GM19452 (cell line): ENCODE results near the gene ST6GAL2.

ENCODE experiments used
- ATAC-seq: cut with Tn5 transposase; IDR thresholded peaks from one replicate; pipeline ENCODE4 v1.9.1; 2021; ENCODE audit not compliant: unreplicated experiment

Gene ST6GAL2

GRCh38 chr2:106885971-106886915 is at the start of gene ST6GAL2:
Gene ST6GAL2, minus strand, starts transcription at chr2:106886167. Its CDS starts 42,190 bp downstream, at chr2:106843977.
- no peak for ATAC-seq

DNA sequence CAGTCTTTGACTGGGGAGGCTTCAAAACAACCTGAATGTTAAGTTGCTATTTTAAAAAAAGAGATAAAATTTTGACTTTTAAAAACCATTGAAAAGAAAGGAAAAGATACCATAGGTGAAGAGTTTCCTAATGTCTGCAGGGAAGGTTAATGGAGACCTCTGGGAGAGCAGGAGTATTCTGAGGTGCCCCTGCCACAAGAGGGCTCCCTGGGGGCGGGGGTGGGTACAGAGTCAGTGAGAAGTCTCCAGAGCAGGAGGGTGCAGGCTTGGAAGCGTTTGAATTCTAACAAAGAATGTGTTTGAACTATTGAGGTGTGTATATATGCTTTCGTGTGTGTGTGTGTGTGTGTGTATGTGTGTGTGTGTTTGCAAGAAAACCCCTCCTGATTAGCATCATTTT is 46.7 kb upstream of the ST6GAL2 start:
- no peak for ATAC-seq

DNA sequence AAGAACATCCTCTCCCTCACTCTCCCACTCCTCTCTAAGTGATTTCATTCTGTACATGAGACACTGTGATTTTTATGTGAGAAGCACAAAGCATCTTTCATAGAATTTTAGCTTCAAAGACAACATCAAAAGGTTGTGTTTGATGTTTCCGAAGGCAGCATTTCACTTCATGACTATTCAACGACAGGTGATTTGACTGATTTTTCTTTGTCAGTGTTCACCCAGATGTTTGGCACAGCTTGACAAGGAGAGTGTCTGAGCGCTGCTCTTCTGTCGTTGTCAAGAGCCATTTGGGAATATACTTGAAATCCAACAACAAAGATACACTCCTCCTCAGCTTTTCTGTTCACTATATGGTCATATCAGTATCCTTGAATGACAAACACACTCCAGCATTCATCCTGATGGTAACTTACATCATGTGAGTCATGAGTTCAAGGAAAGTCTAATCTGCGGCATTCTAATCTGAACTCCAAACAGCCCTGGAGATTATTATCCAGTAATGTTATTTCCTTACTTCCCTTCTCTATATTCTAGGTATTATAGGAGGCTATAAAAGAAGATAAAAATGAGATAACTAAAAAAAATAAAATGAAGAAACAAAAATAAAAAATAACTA is 45.9 kb upstream of the ST6GAL2 start:
- no peak for ATAC-seq

GRCh38 chr2:106921451-106921850 is 35.5 kb upstream of the ST6GAL2 start:
- ATAC-seq, result no peak

DNA sequence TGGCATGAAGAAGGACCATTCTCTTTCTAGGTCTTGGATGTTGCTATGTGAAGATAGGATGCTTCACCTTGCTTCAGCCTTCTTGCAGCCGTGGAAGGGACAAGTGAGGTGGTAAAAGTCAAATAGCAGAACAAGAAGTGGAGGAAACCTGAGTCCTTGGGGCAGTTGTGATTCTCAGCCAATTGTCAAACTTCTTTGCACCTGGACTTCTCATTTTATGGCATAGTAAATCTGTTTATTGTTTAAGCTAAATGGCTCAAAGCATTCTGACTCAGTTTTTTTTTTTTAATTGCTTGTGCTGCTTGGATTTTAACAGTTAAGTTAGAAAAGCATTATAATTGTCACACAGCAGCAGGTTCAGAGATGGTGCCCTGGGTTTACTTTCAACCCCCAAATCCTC is 33.0 kb upstream of the ST6GAL2 start:
- ATAC-seq, result no peak

- ATAC-seq, result no peak
Observed at GRCh38 chr2:106904242-106904641, 18.3 kb upstream of the ST6GAL2 start.

DNA sequence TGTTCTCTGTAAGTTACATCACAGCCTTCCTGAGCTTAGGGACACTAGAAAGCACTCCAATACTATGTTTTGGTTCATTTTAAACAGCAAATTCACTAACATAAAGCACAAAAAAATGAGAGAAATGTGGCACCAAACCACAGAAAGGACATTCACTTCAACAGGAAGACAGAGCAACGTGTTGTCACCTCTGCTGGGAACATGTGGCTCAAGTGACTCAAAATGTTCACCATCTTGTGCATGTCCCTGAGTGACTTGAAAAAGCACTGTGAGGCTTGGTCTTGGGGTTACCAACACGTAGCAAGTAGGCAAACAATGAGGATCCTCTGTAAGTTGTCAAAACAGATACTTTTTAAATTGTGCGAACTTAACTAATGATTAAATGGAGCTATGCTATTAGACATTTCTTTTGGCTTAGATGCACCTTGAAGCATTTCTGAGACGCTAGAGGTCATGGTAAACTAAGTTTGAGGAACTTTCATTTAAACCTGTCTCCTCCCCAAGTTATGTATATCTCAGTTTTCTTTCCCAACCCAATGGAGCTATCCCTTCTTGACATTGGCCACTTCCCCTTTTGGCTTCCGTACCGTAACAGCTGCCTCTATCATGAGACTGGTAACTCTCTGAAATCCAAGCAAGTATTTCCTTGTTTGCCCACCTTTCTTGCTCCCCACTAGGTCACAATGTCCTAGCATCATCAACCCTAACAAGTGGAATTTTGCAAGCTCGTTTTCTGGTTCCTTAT is 14.0 kb upstream of the ST6GAL2 start:
- no peak for ATAC-seq

DNA sequence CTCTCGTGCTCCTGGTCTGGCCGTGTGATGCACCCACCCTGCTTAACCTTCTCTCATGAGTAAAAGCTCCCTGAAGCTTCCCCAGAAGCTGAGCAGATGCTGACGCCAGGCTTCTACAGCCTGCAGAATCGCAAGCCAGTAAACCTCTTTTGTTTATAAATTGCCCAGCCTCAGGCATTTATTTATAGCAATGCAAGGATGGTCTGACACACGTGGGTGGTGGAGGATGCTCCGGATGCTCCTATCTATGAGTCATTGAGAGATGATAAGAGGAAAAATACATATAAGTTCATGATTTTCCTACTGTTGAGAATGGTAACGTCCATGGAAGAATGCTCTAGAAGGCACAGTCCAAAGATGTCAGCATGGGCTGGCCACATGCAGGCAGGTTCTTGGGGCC is 8.6 kb upstream of the ST6GAL2 start:
- ATAC-seq, result no peak

GRCh38 chr2:106892048-106892447 is 6.1 kb upstream of the ST6GAL2 start:
- ATAC-seq, result no peak

DNA sequence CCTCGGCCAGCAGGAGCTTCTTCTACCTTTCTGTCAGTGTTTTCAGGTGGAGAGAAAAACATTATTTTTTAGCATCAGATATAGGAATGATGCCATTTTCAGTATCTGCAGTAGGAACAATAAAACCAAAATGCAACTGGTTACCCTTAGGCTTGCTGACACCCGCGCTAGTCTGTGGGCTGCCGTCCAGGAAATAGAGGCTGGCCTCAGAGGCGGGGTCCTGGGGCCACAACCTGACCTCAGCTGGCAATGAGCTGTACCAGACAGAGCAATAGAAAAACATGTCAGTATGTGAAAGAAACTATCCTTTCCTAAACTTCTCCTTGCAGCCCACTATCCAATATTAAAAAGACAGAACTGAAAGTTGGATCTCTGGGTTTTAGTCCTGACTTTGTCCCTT is 4.6 kb upstream of the ST6GAL2 start:
- ATAC-seq, result no peak

GRCh38 chr2:106886916-106887758 is 1.2 kb upstream of the ST6GAL2 start:
- no peak for ATAC-seq

DNA sequence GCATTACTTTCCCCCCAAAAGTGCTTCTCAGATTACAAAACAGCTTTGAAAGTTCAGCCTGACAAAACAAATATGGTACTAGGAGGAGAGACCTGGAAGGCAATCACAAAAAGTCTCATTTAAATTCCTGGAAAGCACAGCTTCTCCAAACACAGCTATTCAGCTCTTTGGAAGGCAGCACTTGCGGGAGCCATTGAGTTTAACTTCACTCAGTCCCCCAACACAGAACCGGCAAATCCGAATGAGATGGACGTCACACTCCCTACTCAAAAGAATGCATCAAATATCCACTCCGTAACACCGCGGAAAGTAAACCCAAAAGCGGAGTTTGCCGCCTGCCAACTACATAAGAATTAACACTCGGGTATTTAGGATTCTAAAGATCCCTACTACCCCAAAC is 638 bp downstream of the ST6GAL2 start:
- ATAC-seq, result no peak

DNA sequence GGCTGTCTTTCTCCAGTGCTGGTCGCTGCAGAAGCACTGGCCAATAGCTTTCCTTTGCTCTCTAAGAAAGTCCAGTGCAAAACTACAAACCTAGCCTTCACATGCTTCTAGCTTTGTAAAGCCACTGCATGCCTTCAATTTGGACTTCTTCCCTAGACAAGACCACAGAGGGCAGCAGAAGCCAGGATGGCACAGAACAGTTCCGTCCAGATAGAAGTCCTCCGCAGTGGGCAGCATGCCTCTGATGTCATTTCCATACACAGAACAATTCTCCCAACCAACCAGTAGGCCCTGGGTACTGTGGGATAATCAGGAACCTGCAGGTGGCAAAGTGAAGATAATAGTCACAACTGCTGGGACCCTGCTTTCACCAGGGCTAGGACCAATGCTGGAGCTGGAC is 3.3 kb downstream of the ST6GAL2 start:
- ATAC-seq, result no peak

DNA sequence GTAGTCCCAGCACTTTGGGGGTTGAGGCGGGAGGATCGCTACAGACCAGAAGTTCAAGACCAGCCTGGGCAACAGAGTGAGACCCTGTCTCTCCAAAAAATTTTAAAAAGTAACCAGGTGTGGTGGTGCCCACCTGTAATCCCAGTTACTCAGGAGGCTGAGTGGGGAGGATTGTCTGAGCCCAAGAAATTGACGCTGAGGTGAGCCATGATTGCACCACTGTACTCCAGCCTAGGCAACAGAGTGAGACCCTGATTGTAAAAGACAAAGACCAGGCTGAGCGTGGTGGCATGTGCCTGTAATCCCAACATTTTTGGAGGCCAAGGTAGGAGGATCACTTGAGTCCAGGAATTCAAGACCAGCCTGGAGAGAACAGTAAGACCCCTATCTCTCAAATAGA is 7.8 kb downstream of the ST6GAL2 start:
- no peak for ATAC-seq

DNA sequence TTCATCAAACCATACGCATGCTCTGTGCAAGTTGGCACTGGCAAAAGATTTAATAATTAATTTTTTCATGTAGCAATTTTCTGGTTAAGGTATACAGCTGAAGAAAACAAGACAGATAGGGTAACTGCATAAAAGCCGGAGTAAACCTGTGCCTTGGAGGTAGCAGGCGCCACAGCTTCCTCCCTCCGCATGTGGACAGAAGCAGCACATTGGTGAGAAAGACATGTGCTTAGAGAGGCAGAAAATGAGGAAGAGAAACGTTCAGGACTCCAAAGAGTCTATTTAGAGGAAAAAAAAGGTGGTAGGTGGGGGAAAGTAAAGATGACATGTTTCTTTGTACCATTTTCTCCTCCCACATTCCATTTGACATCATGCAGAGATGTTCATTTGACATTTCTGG is 9.3 kb downstream of the ST6GAL2 start:
- ATAC-seq, result no peak

- ATAC-seq, result no peak
Observed at GRCh38 chr2:106869512-106870275, 16.3 kb downstream of the ST6GAL2 start.

DNA sequence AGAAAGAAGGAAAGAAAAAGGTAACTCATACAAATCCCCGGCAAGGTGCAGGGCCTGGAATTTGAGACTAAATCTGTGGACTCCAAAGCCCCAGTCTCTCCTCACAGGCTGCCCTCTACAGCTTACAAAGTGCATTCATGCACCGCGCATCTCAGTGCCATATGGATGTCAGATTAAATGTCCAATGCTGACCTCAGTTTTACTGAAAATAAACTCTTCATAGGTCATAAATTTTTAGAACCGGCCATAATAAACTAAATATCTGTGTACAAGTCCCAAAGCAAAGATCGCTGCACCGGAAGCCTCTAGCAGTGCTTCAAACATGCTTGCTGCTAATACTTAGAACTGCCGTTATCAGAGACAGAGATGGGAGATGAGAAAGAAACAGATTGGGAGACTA is 17.7 kb downstream of the ST6GAL2 start:
- ATAC-seq, result no peak

- no peak for ATAC-seq
Observed at GRCh38 chr2:106867196-106867953, 18.6 kb downstream of the ST6GAL2 start.

- ATAC-seq, result no peak
Observed at GRCh38 chr2:106866641-106867040, 19.3 kb downstream of the ST6GAL2 start.
